GM19467 (cell line): ENCODE results near the gene UTP4.
A peak's percentile ranks its signal among the peaks of the same experiment; 100 is the strongest.

Experiments used
- ATAC-seq: cut with Tn5 transposase; IDR thresholded peaks from one replicate; pipeline ENCODE4 v1.9.1; 2021; ENCODE audit warnings: mild to moderate bottlenecking, moderate library complexity; ENCODE audit not compliant: unreplicated experiment

UTP4 gene

GRCh38 chr16:69132424-69133252, at the start of gene UTP4, which contains the start of gene CHTF8:
Gene UTP4 (plus strand): TSS chr16:69132649. CDS start chr16:69133460, 811 bp downstream.
Gene CHTF8 (minus strand): TSS chr16:69132588. CDS start chr16:69121458, 11,130 bp downstream.
- ATAC-seq = peak; percentile 83

GRCh38 chr16:69083306-69083941, 49.0 kb upstream of the UTP4 start:
- ATAC-seq = no peak

GRCh38 chr16:69084289-69084688, 48.2 kb upstream of the UTP4 start:
- no peak for ATAC-seq

GRCh38 chr16:69085032-69085695, 47.3 kb upstream of the UTP4 start:
- no peak for ATAC-seq

- ATAC-seq = no peak
These were observed 45.3 kb upstream of the UTP4 start for GRCh38 chr16:69087161-69087581.

- no peak for ATAC-seq
These were observed 43.8 kb upstream of the UTP4 start for GRCh38 chr16:69088684-69089083.

- ATAC-seq = no peak
These were observed 43.1 kb upstream of the UTP4 start for GRCh38 chr16:69089091-69089910.

- ATAC-seq = no peak
These were observed 38.5 kb upstream of the UTP4 start for GRCh38 chr16:69093974-69094373.

GRCh38 chr16:69094501-69094900, 37.9 kb upstream of the UTP4 start:
- ATAC-seq = no peak

GRCh38 chr16:69095193-69095592, 37.3 kb upstream of the UTP4 start:
- ATAC-seq = no peak

GRCh38 chr16:69100071-69100691, 32.3 kb upstream of the UTP4 start:
- ATAC-seq = no peak

GRCh38 chr16:69105501-69106361, 26.7 kb upstream of the UTP4 start, which contains the start of gene HAS3:
Gene HAS3 (plus strand): TSS chr16:69105653. CDS start chr16:69109396, 3,743 bp downstream.
- ATAC-seq = no peak

GRCh38 chr16:69106491-69107315, 25.7 kb upstream of the UTP4 start:
- ATAC-seq = no peak

GRCh38 chr16:69107316-69107962, 25.0 kb upstream of the UTP4 start:
- ATAC-seq = no peak

GRCh38 chr16:69108064-69108904, 24.2 kb upstream of the UTP4 start:
- no peak for ATAC-seq

GRCh38 chr16:69108905-69109252, 23.6 kb upstream of the UTP4 start:
- ATAC-seq = no peak
